K562 (cell line): ENCODE measurements around the gene FAM151A. TPM values are rescaled to one million over a fixed set of nuclear protein-coding genes. Genes with fewer than 3 reads are reported as not detected.
"Not testable (repeated sequence)": the region's sequence is repeated elsewhere in the genome, so short reads cannot be mapped to it uniquely, and the experiment has no call there.

Source experiments
- ATF1 ChIP-seq, 2 experiments: fragments of 450-650 bp in 1 of 2; IDR thresholded peaks; 2 replicates each; pipeline ENCODE4 v1.6.1; 2016; ENCODE audit warnings: missing compliant biosample characterization in 1 of 2, missing genetic modification characterization in 1 of 2
- CBFA2T2 ChIP-seq: fragments of 450-650 bp; conservative IDR thresholded peaks from 2 replicates; pipeline ENCODE4 v1.6.1; 2017; ENCODE audit warnings: mild to moderate bottlenecking
- CBFA2T3 ChIP-seq: fragments of 450-650 bp; IDR thresholded peaks from 2 replicates; pipeline ENCODE4 v1.6.1; 2017
- DDX20 ChIP-seq: fragments of 450-650 bp; IDR thresholded peaks from 2 replicates; pipeline ENCODE4 v1.6.1; 2016; ENCODE audit warnings: missing genetic modification characterization, low read depth, mild to moderate bottlenecking, missing compliant biosample characterization, moderate library complexity
- DMBX1 ChIP-seq: fragments of 250-450 bp; sonication (Bioruptor Pico); IDR thresholded peaks from 2 replicates; pipeline ENCODE4 v1.8.0; 2022; ENCODE audit warnings: inconsistent platforms, mild to moderate bottlenecking, moderate library complexity, borderline replicate concordance
- GATA2 ChIP-seq: sonication (generic); formaldehyde crosslinking; IDR thresholded peaks from 2 replicates; pipeline ENCODE4 v1.4.0; 2020; ENCODE audit warnings: mild to moderate bottlenecking, missing genetic modification reagents
- HDAC2 ChIP-seq: fragments of 450-650 bp; IDR thresholded peaks from 2 replicates; pipeline ENCODE4 v1.6.1; 2016; ENCODE audit warnings: mild to moderate bottlenecking
- MTA2 ChIP-seq: fragments of 450-650 bp; IDR thresholded peaks from 2 replicates; pipeline ENCODE4 v1.6.1; 2016; ENCODE audit warnings: low read depth
- NCOR1 ChIP-seq: fragments of 450-650 bp; IDR thresholded peaks from 2 replicates; pipeline ENCODE4 v1.6.1; 2016; ENCODE audit warnings: mild to moderate bottlenecking, moderate library complexity
- NFE2L1 ChIP-seq: fragments of 450-650 bp; IDR thresholded peaks from 2 replicates; pipeline ENCODE4 v1.6.1; 2016; ENCODE audit warnings: missing genetic modification characterization, low read depth, mild to moderate bottlenecking, missing compliant biosample characterization, moderate library complexity, borderline replicate concordance
- TCF3 ChIP-seq: sonication (generic); formaldehyde crosslinking; IDR thresholded peaks from 2 replicates; pipeline ENCODE4 v1.4.0; 2020; ENCODE audit warnings: mild to moderate bottlenecking, missing genetic modification reagents
- ZEB2 ChIP-seq: fragments of 450-650 bp; IDR thresholded peaks from 2 replicates; pipeline ENCODE4 v1.6.1; 2016
- polyA plus RNA-seq, 8 experiments: library from polyadenylated mRNA; depleted of rRNA in 4 of 8; stranded (reverse) in 5 of 8; unstranded in 3 of 8; fragments of >200 nt; fragmentation: Nextera tagmentation in 2 of 8; fragmentation: Illumina TruSeq in 1 of 8; extraction: Ambion mirVana in 2 of 8; extraction: Trizol in 1 of 8; gene quantifications; 2 replicates each; pipeline versions ENCODE4 v1.2.1 to v1.2.3, GENCODE V29; 2011 to 2014; ENCODE audit warnings: inconsistent platforms in 1 of 8, missing spikeins in 1 of 8
- total RNA-seq, 7 experiments: library from RNA; depleted of rRNA in 6 of 7; stranded (reverse); fragments of >200 nt in 6 of 7; fragmentation: Illumina TruSeq in 2 of 7; extraction: Trizol in 2 of 7; gene quantifications; 2 replicates each; pipeline versions ENCODE4 v1.2.1 to v1.2.3, GENCODE V29; 2011 to 2021; ENCODE audit warnings: low replicate concordance in 1 of 7
- TF ChIP-seq, protein P1 (sequence below), 3 experiments: fragments of 200-800 bp in 1 of 3; sonication (Bioruptor generic) in 1 of 3; sonication (generic) in 1 of 3; formaldehyde crosslinking in 1 of 3; IDR thresholded peaks; 2 replicates each; pipeline versions ENCODE4 v1.6.1 to v1.8.0; 2016 to 2022; ENCODE audit warnings: mild to moderate bottlenecking in 2 of 3, missing compliant biosample characterization in 2 of 3, missing genetic modification characterization in 2 of 3, missing genetic modification reagents in 1 of 3
- TF ChIP-seq, protein P2 (sequence below), 2 experiments: fragments of 450-650 bp; conservative IDR thresholded peaks; 2 replicates each; pipeline ENCODE4 v1.6.1; 2017; ENCODE audit warnings: mild to moderate bottlenecking in 2 of 2, moderate library complexity in 2 of 2
- TF ChIP-seq, protein P3 (sequence below): fragments of 450-650 bp; conservative IDR thresholded peaks from 2 replicates; pipeline ENCODE4 v1.6.1; 2016; ENCODE audit warnings: missing genetic modification characterization, low read depth, mild to moderate bottlenecking, missing compliant biosample characterization, moderate library complexity
- TF ChIP-seq, protein P4 (sequence below): sonication (generic); IDR thresholded peaks from 2 replicates; pipeline ENCODE4 v1.6.1; 2016

FAM151A gene
- total and polyA plus RNA-seq, 9 of the 15 experiments (the other 6 are each of a cell fraction or from before 2014, with no cell fraction given) = not detected

DNA sequence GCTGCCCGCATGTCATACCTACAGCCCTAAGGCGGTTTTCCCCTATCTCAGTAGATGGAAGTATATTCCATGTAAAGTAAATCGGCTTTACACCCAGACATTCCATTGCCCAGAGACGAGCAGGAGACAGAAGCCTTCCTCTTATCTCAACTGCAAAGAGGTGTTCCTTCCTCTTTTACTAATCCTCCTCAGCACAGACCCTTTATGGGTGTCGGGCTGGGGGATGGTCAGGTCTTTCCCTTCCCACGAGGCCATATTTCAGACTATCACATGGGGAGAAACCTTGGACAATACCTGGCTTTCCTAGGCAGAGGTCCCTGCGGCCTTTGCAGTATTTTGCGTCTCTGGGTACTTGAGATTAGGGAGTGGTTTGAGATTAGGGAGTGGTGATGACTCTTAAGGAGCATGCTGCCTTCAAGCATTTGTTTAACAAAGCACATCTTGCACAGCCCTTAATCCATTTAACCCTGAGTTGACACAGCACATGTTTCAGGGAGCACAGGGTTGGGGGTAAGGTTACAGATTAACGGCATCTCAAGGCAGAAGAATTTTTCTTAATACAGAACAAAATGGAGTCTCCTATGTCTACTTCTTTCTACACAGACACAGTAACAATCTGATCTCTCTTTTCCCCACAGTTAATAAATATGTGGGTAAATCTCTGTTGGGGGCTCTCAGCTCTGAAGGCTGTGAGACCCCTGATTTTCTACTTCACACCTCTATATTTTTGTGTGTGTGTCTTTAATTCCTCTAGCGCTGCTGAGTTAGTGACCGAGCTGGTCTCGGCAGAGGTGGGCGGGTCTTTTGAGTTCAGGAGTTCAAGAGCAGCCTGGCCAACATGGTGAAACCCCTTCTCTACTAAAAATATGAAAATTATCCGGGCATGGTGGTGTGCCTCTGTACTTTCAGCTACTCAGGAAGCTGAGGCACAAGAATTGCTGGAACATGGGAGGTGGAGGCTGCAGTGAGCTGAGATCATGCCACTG is 13.4 kb upstream of the FAM151A start (continued):
- TF ChIP-seq, protein P1, sequence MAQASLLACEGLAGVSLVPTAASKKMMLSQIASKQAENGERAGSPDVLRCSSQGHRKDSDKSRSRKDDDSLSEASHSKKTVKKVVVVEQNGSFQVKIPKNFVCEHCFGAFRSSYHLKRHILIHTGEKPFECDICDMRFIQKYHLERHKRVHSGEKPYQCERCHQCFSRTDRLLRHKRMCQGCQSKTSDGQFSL (CRISPR knock-in tag; IDR thresholded peaks at IDR 0.05) = not testable (repeated sequence)
- TF ChIP-seq, protein P1 (tag; IDR thresholded peaks at IDR 0.05) = peak in 1 of 2 experiments; percentile 80; a peak in 2 of 4 replicates
- TF ChIP-seq MTA2 (peak; percentile 28; the same call in 1 of the 2 replicates), ZEB2 (peak; percentile 69; the same call in 1 of the 2 replicates), ATF1 (tag; IDR thresholded peaks at IDR 0.05) (0 out of 2 replicates have a peak, but pooled peaks have one; percentile 18), NFE2L1 (tag) (peak; percentile 12; the same call in 1 of the 2 replicates), TCF3 (CRISPR knock-in tag) (peak; percentile 80; the same call in 1 of the 2 replicates), GATA2 (peak; percentile 62), DDX20 (tag) (0 out of 2 replicates have a peak, but pooled peaks have one; percentile 32), HDAC2 (0 out of 2 replicates have a peak, but pooled peaks have one; percentile 23), CBFA2T2 (peak; percentile 55), DMBX1 (CRISPR knock-in tag) (peak; percentile 66; the same call in 1 of the 2 replicates), CBFA2T3 (peak; percentile 77), NCOR1 (peak; percentile 62)
- TF ChIP-seq, protein P2, sequence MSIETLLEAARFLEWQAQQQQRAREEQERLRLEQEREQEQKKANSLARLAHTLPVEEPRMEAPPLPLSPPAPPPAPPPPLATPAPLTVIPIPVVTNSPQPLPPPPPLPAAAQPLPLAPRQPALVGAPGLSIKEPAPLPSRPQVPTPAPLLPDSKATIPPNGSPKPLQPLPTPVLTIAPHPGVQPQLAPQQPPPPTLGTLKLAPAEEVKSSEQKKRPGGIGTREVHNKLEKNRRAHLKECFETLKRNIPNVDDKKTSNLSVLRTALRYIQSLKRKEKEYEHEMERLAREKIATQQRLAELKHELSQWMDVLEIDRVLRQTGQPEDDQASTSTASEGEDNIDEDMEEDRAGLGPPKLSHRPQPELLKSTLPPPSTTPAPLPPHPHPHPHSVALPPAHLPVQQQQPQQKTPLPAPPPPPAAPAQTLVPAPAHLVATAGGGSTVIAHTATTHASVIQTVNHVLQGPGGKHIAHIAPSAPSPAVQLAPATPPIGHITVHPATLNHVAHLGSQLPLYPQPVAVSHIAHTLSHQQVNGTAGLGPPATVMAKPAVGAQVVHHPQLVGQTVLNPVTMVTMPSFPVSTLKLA (conservative IDR thresholded peaks at IDR 0.05) = peak in 1 of 2 experiments; percentile 61; a peak in 2 of 4 replicates
- not testable (repeated sequence) for TF ChIP-seq ATF1 (CRISPR knock-in tag; IDR thresholded peaks at IDR 0.05)
- TF ChIP-seq, protein P3, sequence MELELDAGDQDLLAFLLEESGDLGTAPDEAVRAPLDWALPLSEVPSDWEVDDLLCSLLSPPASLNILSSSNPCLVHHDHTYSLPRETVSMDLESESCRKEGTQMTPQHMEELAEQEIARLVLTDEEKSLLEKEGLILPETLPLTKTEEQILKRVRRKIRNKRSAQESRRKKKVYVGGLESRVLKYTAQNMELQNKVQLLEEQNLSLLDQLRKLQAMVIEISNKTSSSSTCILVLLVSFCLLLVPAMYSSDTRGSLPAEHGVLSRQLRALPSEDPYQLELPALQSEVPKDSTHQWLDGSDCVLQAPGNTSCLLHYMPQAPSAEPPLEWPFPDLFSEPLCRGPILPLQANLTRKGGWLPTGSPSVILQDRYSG (tag) = 0 out of 2 replicates have a peak, but pooled peaks have one; percentile 65
- TF ChIP-seq, protein P4, sequence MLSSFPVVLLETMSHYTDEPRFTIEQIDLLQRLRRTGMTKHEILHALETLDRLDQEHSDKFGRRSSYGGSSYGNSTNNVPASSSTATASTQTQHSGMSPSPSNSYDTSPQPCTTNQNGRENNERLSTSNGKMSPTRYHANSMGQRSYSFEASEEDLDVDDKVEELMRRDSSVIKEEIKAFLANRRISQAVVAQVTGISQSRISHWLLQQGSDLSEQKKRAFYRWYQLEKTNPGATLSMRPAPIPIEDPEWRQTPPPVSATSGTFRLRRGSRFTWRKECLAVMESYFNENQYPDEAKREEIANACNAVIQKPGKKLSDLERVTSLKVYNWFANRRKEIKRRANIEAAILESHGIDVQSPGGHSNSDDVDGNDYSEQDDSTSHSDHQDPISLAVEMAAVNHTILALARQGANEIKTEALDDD = peak; percentile 46; the same call in 1 of the 2 replicates
